Measurements from ENCODE around the gene CBX4.

- TF ChIP-seq CTCF (IDR thresholded peaks at IDR 0.05; ENCODE audit: insufficient read depth, low read depth, low read length) (no peak), EZH2 (IDR thresholded peaks at IDR 0.05; ENCODE audit: insufficient read depth, low read length) (no peak)
These were observed 7.7 kb downstream of the CBX4 start for GRCh38 chr17:79831265-79832217.
